HG02938 (cell line): ENCODE data around the gene A1BG.
"Not testable (repeated sequence)": the region's sequence is repeated elsewhere in the genome, so short reads cannot be mapped to it uniquely, and the experiment has no call there.

Experiments used
- ATAC-seq: cut with Tn5 transposase; IDR thresholded peaks from one replicate; pipeline ENCODE4 v1.9.1; 2021; ENCODE audit warnings: mild to moderate bottlenecking, moderate library complexity; ENCODE audit not compliant: unreplicated experiment

The A1BG gene

GRCh38 chr19:58386576-58387337 lies 33.5 kb upstream of the A1BG start, which contains the start of gene RPS5:
Gene RPS5, plus strand, starts transcription at chr19:58387269. Its CDS starts 869 bp downstream, at chr19:58388138.
- ATAC-seq = peak; percentile 85

GRCh38 chr19:58385891-58386575 lies 32.7 kb upstream of the A1BG start:
- no peak for ATAC-seq

- ATAC-seq = no peak
Measured at GRCh38 chr19:58385313-58385890, 32.1 kb upstream of the A1BG start.

- no peak for ATAC-seq
Measured at GRCh38 chr19:58382997-58383603, 29.8 kb upstream of the A1BG start.

GRCh38 chr19:58381460-58382212 lies 28.3 kb upstream of the A1BG start:
- no peak for ATAC-seq

GRCh38 chr19:58380662-58381459 lies 27.6 kb upstream of the A1BG start, which contains the start of gene ZNF837:
Gene ZNF837, minus strand, starts transcription at chr19:58381030. Its CDS starts 11,698 bp downstream, at chr19:58369332.
- ATAC-seq = peak; percentile 87

- peak; percentile 6 for ATAC-seq
Measured at GRCh38 chr19:58380037-58380661, 26.9 kb upstream of the A1BG start.

GRCh38 chr19:58379246-58379645 lies 26.0 kb upstream of the A1BG start:
- no peak for ATAC-seq

GRCh38 chr19:58376724-58377123 lies 23.4 kb upstream of the A1BG start:
- ATAC-seq = not testable (repeated sequence)

GRCh38 chr19:58374200-58374599 lies 20.9 kb upstream of the A1BG start:
- ATAC-seq = no peak

GRCh38 chr19:58372311-58373133 lies 19.2 kb upstream of the A1BG start:
- no peak for ATAC-seq

- no peak for ATAC-seq
Measured at GRCh38 chr19:58368561-58369360, 15.5 kb upstream of the A1BG start.

GRCh38 chr19:58367698-58368454 lies 14.6 kb upstream of the A1BG start:
- ATAC-seq = no peak

- no peak for ATAC-seq
Measured at GRCh38 chr19:58366585-58367430, 13.5 kb upstream of the A1BG start.

- no peak for ATAC-seq
Measured at GRCh38 chr19:58364146-58364545, 10.9 kb upstream of the A1BG start.
